Parathyroid adenoma (tissue), 2 donors: ENCODE data around the gene PRR7.

Source experiments
- H2AFZ ChIP-seq: fragments of 300-600 bp; sonication (generic); one replicate; pipeline ENCODE4 v1.7.0; 2017; ENCODE audit warnings: antibody characterized with exemption, mild to moderate bottlenecking
- H3K27ac ChIP-seq: fragments of 300-600 bp; sonication (generic); one replicate; pipeline ENCODE4 v1.7.0; 2017
- H3K27me3 ChIP-seq: fragments of 300-600 bp; sonication (generic); one replicate; pipeline ENCODE4 v1.7.0; 2017; ENCODE audit warnings: low read length; ENCODE audit not compliant: control insufficient read depth, insufficient read depth
- H3K36me3 ChIP-seq: fragments of 300-600 bp; sonication (generic); one replicate; pipeline ENCODE4 v1.7.0; 2017; ENCODE audit warnings: low read length; ENCODE audit not compliant: control insufficient read depth, insufficient read depth
- H3K4me1 ChIP-seq: fragments of 300-600 bp; sonication (generic); one replicate; pipeline ENCODE4 v1.7.0; 2017; ENCODE audit warnings: control low read depth
- H3K4me2 ChIP-seq: fragments of 300-600 bp; sonication (generic); one replicate; pipeline ENCODE4 v1.7.0; 2017; ENCODE audit warnings: low read length
- H3K4me3 ChIP-seq: fragments of 300-600 bp; sonication (generic); one replicate; pipeline ENCODE4 v1.7.0; 2017; ENCODE audit warnings: low read depth, low read length
- H3K79me2 ChIP-seq: fragments of 300-600 bp; sonication (generic); one replicate; pipeline ENCODE4 v1.7.0; 2017; ENCODE audit warnings: control low read depth
- H3K9ac ChIP-seq: fragments of 300-600 bp; sonication (generic); one replicate; pipeline ENCODE4 v1.7.0; 2017; ENCODE audit warnings: mild to moderate bottlenecking
- H3K9me3 ChIP-seq: fragments of 300-600 bp; sonication (generic); one replicate; pipeline ENCODE4 v1.7.0; 2017; ENCODE audit warnings: low read length; ENCODE audit not compliant: control insufficient read depth
- CTCF ChIP-seq: fragments of 300-600 bp; sonication (generic); IDR thresholded peaks from one replicate; pipeline ENCODE4 v1.7.0; 2017; ENCODE audit warnings: antibody characterized with exemption, mild to moderate bottlenecking
- donor health status: primary hyperparathyroidism.

The PRR7 gene

GRCh38 chr5:177405805-177406204, 40.8 kb upstream of the PRR7 start:
- Histone ChIP-seq H3K4me3 (no peak overlapping the region), H3K27ac (no peak overlapping the region)
- no peak for TF ChIP-seq CTCF

GRCh38 chr5:177409043-177409801, 37.4 kb upstream of the PRR7 start, which contains the start of gene F12:
TSS of gene F12 (minus strand) at chr5:177409564. CDS start at chr5:177409527, 37 bp downstream.
- Histone ChIP-seq H3K9ac (no peak within 1 kb of the TSS), H3K4me1 (peaks cover 18% of the 10 kb centered on the region), H3K79me2 (no peaks in the 10 kb centered on the region), H3K9me3 (no peaks in the 10 kb centered on the region), H2AFZ (no peak within 1 kb of the TSS), H3K4me2 (no peak within 1 kb of the TSS), H3K27ac (no peak within 1 kb of the TSS), H3K36me3 (no peaks in the 10 kb centered on the region), H3K27me3 (no peaks in the 10 kb centered on the region), H3K4me3 (no peak within 1 kb of the TSS)
- no peak for TF ChIP-seq CTCF

More at GRCh38 chr5:177405805-177406204, 40.8 kb upstream of the PRR7 start:
- Histone ChIP-seq H3K79me2 (no peaks in the 10 kb centered on the region), H3K9ac (no peak overlapping the region), H3K36me3 (no peaks in the 10 kb centered on the region), H3K4me1 (peaks cover 31% of the 10 kb centered on the region), H3K9me3 (no peaks in the 10 kb centered on the region), H3K4me2 (no peak overlapping the region), H3K27me3 (no peaks in the 10 kb centered on the region), H2AFZ (no peak overlapping the region)

GRCh38 chr5:177410575-177410974, 36.0 kb upstream of the PRR7 start:
- Histone ChIP-seq H3K79me2 (no peaks in the 10 kb centered on the region), H3K4me3 (no peak overlapping the region), H3K4me1 (peaks cover 10% of the 10 kb centered on the region), H2AFZ (no peak overlapping the region), H3K4me2 (peak overlapping the region; percentile 39), H3K36me3 (no peaks in the 10 kb centered on the region), H3K9ac (no peak overlapping the region), H3K9me3 (no peaks in the 10 kb centered on the region), H3K27ac (peak overlapping the region; percentile 36), H3K27me3 (no peaks in the 10 kb centered on the region)
- no peak for TF ChIP-seq CTCF

GRCh38 chr5:177412603-177413233, 33.9 kb upstream of the PRR7 start:
- Histone ChIP-seq H3K27me3 (no peaks in the 10 kb centered on the region), H3K4me2 (no peak overlapping the region), H3K9me3 (no peaks in the 10 kb centered on the region), H3K36me3 (no peaks in the 10 kb centered on the region), H3K9ac (no peak overlapping the region), H2AFZ (no peak overlapping the region), H3K79me2 (no peaks in the 10 kb centered on the region), H3K4me3 (no peak overlapping the region), H3K27ac (no peak overlapping the region), H3K4me1 (peaks cover 10% of the 10 kb centered on the region)
- TF ChIP-seq CTCF, result no peak
